ENCODE measurements around the gene CYP4F2.
"Not testable (repeated sequence)": the region's sequence is repeated elsewhere in the genome, so short reads cannot be mapped to it uniquely, and the experiment has no call there.

CYP4F2 gene

DNA sequence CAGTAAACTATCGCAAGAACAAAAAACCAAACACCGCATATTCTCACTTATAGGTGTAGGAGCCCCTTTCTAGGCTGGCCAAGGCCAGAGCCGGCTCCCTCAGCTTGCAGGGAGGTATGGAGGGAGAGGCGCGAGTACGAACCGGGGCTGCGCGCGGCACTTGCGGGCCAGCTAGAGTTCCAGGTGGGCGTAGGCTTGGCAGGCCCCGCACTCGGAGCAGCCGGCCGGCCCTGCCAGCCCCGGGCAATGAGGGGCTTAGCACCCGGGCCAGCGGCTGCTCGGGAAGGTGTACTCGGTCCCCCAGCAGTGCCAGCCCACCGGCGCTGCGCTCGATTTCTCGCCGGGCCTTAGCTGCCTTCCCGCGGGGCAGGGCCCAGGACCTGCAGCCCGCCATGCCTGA is 1.7 kb upstream of the CYP4F2 start:
- not testable (repeated sequence) for DNase-seq (ENCODE audit: low spot score)

DNA sequence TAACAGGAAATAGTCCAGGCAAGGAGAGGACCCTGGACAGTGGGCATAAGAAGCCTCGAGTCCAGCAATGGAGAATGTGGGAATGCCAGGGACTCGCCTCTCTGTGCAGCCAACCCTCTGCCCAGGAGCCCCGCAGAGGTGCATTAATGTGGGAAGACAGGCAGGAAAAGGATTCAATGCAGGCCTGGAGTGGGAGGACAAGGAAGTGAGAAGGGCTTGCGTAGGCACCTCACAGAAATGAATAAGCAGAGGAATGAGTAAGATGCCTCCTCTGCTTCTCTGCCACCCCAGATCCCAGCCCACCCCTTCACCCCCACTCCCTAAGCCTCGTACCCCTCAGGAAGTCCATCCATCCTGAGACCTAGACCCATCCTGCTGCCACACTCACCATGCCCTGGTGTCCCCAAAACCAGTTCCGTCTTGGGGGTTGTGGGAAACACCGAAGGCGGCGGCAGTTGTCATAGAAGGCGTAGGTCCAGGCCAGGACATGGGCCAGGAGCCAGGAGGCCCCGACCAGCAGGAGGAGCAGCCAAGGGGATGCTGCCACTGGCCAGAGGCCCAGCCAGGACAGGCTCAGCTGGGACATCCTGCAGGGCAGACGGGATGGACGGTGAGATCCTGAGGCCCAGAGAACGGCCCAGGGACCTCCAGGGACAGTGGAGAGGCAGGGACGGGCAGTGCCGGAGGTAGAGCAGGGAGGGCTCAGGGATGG is 692 bp downstream of the CYP4F2 start:
- DNase-seq (ENCODE audit: low spot score) = no peak

DNA sequence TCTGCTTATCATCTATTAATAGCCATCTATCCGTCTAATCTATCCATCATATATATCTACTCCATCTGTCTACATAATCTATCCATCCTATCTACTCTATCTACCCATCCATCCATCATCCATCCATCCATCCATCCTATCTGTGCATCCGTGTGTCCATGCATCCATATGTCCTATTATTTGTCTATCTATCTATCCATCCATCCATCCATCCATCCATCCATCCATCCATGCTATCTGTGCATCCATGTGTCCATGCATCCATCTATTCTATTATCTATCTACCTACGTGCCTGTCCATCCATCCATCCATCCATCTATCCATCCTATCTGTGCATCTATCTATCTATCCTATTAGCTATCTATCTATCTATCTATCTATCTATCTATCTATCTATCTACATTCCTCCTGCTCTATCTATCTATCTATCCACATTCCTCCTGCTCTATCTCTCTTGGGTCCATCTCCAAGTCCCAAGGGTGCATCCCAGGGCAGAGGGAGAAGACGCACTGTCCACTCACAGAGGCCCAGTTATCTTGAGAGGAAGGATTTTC is 1.9 kb downstream of the CYP4F2 start:
- DNase-seq (ENCODE audit: low spot score) = no peak

DNA sequence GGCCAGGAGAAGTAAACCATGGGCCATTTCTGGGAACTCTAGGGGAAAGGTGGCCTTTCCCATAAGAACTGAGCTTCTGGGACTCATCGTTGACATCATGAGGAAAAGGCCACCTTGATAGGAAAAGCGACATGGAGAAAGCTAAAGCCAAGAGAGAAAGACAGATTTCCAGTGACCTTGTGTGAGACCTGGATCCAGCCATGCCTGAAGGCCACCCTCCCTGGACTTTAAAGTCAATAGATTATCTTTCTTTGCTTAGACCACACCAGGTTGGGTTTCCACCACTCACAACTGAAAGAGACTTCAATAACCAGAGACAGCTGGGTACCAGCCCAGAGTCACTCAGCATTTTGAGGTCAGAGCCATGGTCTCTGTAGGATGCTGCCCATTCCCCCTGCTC is 3.5 kb downstream of the CYP4F2 start:
- DNase-seq (ENCODE audit: low spot score) = no peak

DNA sequence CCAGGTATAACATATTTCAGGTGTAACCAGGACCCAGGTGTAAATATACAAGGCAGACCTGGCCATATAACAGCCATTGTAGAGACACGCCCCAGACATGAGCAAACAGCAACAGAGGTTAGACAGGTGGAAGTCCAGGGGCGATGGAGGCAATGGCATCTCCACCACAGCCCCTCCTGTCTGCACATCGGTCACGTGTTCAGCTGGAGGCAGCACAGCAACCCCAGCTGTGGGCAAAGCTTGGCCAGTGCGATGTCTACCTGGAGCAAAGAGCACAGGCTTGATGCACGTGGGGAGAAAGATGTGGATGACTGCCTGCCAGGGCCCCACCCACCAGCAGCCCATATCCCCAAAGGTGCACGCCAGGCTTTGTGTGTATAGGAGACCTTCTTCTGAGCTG is 4.4 kb downstream of the CYP4F2 start:
- DNase-seq (ENCODE audit: low spot score) = no peak

DNA sequence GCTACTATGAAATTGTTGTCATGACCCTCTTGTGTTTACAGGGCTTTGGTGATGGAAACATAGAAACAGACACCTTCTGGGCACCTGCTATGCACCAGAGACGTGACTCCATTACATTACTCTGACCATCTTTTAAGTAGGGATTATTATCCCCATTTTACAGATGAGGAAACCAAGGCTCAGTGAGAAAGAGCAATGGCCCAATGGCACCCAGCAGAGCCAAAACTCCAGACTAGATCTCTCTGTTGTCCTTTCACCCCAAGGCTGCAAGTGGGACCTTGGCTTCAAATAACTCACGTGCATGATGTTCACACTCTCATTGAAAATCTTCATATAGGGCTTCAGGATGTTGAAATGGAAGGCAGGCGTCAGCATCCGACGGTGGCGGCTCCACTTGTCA is 5.9 kb downstream of the CYP4F2 start:
- DNase-seq (ENCODE audit: low spot score) = no peak

DNA sequence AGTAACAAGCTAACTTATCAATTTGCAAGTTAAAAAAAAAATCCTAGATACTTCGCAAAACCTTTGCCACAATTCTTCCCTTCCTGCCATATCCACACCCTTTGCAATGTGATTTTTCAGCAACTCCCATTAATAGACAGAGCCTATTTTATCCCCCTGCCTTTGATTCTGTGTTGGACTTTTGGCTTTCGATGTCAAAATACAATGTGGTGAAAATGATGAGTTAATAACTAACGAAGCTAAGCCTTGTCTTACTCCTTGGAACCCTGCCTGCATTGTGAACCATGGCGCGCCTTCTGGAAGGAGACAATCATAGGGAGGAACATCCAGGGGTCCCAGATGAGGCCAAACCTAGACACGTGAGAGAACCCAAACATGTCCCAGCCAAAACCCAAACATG is 6.4 kb downstream of the CYP4F2 start:
- DNase-seq (ENCODE audit: low spot score) = no peak

DNA sequence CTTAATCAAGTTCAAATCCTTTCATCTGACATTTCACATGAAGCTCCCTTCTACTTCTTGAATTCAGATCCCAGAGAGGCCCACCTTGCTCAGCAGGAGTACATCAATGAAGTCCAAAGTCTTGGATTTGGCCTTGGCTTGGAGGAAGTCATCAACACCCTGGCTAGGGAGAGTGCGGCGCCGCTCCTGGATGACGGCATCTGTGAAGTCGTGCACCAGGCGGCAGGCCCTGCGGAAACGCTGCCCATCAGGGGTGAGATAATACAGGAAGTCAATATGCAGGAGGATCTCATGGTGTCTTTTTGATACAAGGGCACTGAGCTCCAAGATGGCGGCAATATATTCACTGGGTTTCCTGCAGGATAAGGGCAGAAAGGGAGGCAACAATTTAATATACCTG is 8.5 kb downstream of the CYP4F2 start:
- DNase-seq (ENCODE audit: low spot score) = not testable (repeated sequence)

DNA sequence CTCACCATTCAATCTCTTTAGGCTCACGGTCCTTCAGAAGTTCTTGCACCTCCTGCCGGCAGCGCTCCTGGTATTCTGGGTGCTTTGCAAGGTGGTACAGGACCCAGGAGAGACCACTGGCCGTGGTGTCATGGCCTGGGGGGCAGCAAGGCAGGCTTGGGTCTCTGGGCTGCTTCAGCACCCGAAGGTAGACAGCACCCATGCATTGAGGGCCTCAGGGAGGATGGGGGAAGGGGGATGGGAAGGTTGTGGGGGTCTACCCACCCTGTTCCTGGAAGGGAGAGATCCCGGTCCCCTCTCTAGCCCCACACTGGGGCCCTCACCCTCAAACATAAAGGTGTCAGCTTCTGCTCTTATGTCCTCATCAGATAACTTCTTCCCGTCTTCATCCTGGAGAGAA is 12.0 kb downstream of the CYP4F2 start:
- no peak for DNase-seq (ENCODE audit: low spot score)

DNA sequence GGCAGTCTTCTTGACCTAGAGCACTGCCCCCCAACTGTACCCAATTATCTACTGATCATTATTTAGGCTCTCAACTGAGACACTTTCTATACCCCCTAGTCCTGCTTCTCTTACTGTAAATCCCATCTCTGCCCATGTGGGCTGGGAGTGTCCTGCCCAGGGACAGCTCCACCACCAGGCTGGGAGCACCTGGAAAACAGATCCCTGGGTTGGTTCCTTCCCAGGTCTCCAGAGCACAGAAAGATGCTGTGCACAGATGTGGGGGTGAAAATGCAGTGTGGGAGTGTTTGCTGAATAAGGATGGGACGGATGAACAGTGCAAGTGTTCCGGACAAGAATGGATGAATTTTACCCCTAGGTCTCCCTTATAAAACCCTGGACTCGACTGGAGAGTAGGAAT is 12.7 kb downstream of the CYP4F2 start:
- no peak for DNase-seq (ENCODE audit: low spot score)

DNA sequence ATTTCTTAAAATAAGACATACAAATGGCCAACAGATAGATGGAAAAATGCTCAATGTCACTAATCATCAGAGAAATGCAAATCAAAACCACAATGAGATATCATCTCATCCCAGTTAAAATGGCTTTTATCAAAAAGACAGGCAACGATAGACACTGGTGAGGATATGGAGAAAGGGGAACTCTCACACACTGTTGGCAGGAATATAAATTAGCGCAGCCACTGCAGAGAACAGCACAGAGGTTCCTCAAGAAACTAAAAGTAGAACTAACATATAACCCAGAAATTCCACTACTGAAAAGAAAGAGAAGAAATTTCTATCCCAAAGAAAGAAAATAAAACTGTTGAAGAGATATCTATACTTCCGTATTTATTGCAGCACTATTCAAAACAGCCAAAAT is 14.5 kb downstream of the CYP4F2 start:
- not testable (repeated sequence) for DNase-seq (ENCODE audit: low spot score)

DNA sequence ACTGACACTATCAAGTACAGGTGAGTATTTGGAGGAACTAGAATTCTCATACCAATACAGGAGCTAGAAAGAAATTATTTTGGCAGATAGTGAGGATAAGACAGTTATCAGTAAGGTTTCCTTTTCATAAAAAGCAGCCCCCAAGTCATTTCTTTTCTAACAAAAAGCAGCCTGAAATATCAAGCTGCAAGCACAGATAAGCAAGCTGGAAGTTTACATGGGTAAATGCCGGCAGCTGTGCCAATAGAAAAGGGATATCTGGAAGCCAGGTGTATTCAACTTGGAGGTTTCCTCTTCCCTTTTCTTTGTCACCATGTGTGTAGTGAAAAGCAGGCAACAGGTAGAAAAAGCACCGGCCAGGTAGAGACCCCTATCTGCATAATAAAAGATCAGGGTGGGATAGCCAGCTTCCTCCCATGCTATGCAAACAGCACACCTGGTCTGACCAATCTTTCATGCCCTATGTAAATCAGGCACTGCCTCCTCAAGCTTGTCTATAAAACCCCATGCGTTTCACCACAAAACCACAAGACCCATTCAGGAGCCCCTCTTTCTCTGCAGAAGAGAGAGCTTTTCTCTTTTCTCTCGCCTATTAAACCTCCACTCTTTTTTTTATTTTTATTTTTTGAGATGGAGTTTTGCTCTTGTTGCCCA is 22.9 kb downstream of the CYP4F2 start:
- DNase-seq (ENCODE audit: low spot score) = no peak

DNA sequence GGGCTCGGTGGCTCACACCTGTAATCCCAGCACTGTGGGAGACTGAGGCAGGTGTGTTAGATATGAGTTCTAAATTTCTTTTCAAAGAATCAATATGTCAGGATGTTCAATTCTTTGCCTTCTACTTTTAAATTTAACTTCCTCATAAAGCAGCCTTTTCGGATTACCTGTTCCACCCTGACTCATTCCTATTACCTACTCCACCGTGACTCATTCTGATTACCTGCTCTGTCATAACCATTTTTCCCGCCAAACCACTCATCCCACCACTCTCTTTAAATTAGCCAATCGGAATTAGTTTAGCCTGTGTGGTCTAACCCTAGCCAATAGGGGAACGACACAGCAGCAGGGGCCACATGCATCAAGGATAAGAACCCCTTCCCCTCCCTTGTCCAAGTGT is 24.1 kb downstream of the CYP4F2 start:
- not testable (repeated sequence) for DNase-seq (ENCODE audit: low spot score)

DNA sequence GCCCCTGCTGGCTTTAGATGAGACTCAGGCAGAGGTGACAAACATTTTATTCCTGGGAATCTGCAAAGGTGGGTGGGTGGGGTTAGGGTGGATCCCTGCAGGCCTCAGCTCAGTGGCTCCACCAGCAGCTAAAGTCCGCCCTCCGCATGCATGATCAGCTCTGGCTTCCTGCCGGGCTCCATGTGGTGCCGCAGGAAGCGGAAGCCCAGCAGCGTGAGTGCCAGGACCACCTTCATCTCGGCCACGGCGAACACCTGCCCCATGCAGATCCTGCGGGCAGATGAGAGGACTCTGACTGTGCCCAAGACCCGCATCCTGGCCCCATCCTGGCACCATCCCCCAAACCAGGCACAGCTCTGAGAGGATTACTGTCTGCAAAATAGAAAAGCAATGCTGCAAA is 26.3 kb downstream of the CYP4F2 start:
- no peak for DNase-seq (ENCODE audit: low spot score)

DNA sequence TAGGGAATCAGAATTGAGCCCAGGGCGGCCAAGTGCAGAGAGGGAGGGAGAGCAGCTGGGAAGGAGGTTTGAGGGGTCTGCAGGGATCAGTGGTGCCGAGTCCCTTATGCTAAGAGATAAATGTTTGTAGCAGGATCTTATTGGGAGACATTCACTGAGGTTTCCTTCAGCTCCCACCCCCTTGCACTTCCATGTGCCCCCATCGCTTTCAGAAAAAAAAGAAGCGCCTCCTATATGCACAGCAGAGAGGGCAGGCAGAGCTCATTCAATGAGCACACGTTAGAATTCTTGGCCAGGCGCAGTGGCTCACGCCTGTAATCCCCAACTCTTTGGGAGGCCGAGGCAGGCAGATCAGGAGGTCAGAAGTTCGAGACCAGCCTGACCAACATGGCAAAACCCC is 28.0 kb downstream of the CYP4F2 start:
- DNase-seq (ENCODE audit: low spot score) = no peak

DNA sequence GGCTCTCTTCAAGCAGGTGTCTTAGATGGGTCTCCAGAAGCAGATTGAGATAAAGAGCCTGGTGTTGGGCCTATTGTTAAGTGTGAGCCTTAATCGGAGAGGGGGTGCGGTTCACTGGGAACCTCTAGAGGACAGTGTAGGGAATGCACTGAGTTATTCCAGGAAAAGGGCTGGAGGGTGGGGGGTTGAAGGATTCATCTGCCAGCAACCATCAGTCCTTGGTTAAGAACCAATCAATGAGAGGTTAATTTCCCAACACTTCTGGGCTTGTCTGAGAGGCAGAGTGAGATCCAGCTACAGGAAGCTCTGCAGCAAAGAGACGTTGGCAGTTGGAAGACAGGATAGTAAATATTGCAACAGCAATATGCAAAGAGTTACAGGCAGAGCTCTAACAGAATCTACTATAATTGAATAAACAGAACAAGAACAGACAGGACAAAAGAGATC is 28.7 kb downstream of the CYP4F2 start:
- peak; percentile 84 for DNase-seq (ENCODE audit: low spot score)

DNA sequence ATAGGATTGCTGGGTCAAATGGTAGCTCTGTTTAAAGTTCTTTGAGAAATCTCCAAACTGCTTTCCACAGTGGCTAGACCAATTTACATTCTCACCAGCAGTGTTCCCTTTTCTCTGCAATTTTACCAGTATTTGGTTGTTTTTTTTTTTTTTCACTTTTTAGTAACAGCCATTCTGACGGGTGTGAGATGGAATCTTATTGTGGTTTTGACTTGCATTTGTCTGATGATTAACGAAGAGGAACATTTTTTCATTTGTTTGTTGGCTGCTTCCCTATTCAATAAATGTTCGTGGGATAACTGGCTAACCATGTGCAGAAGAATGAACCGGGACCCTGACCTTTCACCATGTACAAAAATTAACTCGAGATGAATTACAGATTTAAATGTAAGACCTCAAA is 31.2 kb downstream of the CYP4F2 start:
- no peak for DNase-seq (ENCODE audit: low spot score)

DNA sequence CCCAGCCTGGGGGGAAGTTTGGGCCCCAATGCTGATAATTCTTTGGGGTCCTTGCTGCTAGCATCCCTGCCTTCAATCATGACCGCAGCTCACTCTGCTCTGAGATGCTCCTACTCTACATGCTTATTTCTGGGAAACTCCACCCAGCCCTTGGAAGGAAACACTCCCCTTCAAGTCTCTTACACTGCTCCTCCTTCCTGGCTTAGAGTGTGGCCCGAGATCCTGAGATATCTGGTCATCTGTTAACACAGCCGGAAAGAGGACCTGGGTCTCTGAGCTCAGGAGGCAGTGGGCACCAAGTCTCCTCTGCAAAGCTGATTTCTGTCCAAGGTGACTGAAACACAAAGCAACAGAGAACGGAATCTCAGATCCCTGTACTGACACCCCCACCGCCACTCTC is 33.0 kb downstream of the CYP4F2 start:
- no peak for DNase-seq (ENCODE audit: low spot score)

DNA sequence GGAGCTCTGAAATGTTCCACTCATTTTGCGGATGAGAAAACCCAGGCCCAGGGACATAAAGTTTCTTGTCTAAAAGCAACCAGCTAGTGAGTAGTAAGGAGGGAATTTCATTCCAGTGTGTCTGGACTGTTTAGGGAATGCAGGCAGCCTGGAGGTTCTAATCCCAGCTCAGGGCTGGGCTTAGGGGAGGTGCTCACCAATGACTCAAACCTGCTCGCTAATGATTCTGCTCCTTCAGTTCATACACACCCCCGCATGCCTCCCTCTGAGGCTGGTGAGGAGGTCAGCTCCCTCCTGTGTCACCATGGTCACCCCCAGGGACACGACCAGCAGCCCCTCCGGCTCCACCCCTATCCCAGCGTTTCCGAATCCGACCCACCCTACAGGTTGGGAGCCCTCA is 34.6 kb downstream of the CYP4F2 start:
- no peak for DNase-seq (ENCODE audit: low spot score)

DNA sequence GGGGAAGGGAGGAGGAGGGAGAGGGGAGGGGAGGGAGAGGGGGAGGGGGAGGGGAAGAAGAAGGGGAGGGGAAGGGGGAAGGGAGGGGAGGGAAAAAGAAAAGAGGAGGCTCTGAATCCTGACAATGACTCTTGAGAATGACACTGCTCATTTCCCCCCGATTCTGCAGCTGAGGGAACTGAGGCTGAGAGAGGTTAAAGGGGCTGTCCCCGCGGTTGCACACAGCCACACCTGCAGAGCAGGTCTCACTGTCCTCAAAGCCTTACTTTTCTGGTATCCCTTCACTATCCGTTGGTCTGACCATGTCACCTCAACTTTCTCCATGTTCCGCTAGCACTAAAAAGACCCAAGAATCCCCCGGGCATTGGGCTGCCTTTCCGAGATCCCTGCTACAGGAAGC is 35.4 kb downstream of the CYP4F2 start:
- no peak for DNase-seq (ENCODE audit: low spot score)

DNA sequence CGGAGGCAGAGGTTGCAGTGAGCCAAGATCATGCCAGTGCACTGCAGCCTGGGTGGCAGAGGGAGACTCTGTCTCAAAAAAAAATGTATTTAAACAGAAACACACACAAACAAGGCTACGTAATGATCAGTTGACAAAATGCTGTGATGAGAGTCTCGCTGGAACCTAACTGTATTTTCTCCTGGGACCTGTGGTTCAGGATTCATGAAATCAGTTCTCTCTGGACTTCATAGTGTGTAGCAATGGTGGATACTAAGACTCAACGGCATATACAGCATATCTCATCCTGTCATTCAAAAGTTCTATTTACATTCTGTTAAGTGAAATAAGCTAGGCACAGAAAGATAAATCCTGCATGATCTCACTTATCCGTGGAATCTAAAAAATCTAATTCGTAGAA is 37.4 kb downstream of the CYP4F2 start:
- DNase-seq (ENCODE audit: low spot score) = no peak

DNA sequence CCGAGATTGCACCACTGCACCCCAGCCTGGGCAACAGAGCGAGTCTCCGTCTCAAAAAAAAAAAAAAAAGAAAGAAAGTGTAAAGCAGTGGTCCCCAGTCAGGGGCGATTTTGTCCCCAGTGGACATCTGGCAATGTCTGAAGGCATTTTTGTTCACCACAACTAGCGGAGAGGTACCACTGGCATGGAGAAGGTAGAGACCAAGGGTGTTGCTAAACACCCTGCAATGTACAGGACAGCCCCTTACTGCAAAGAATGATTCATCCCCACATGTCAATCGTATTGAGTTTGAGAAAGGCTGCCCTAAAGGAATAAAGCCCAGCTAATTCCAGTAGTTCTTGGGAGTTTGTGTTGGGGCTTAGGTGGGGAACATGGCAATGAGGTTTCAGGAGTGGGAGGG is 38.7 kb downstream of the CYP4F2 start:
- DNase-seq (ENCODE audit: low spot score) = no peak

DNA sequence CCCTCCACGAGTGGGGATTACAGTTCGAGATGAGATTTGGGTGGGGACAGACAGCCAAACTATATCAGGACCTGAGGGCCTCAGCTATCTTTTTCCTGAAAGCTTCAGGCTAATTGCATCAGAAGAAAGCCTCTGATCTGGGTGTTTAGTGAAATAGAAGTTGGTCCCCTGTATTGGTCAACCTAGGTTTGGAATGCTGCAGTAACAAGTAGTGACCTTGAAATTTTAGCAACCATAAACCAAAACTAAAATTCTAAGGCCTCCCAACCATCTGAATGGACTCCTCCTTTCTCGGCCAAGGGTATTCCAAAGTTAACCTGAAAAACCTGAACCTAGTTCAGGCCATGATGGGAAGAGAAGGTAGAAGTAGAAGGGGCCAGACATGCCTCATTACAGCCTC is 47.5 kb downstream of the CYP4F2 start:
- DNase-seq (ENCODE audit: low spot score) = no peak

DNA sequence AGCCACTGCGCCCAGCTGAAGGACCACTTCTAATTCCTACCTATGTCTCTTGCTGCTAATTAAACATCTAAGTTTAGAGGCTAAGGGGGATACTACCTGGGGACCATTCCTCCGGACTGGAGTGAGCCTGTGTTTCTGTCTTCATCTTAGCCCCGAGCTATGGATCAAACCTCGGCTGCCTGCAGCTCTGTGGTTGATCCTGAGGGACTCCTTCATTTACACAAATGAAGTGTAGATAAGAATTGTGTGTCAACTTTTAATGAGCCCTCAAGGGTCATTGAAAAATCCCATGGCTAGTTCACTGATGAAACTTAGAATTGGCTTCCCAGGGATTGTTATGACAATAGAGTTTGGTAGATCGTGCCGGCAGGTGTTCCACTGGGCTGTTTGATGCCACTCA is 51.0 kb downstream of the CYP4F2 start:
- DNase-seq (ENCODE audit: low spot score) = no peak

Measured in HuH-7 (cell line).